SK-N-MC (cell line): ENCODE measurements around the gene P2RX4.
"Not testable (repeated sequence)": the region's sequence is repeated elsewhere in the genome, so short reads cannot be mapped to it uniquely, and the experiment has no call there.

ENCODE experiments used
- DNase-seq: peaks from one replicate; pipeline ENCODE4 v3.0.0-alpha.2; 2011; ENCODE audit warnings: low read depth, low spot score
- H3K27ac ChIP-seq: fragments of 200-600 bp; sonication (generic); 2 replicates; pipeline ENCODE4 v1.5.1; 2016; ENCODE audit warnings: mixed run types
- H3K36me3 ChIP-seq: fragments of 200-600 bp; sonication (generic); 2 replicates; pipeline ENCODE4 v1.6.1; 2017; ENCODE audit warnings: antibody characterized with exemption, low read length, mixed read lengths; ENCODE audit not compliant: insufficient read depth
- H3K4me3 ChIP-seq: fragments of 200-600 bp; sonication (generic); 2 replicates; pipeline ENCODE4 v1.5.1; 2016
- H3K9ac ChIP-seq: fragments of 200-600 bp; sonication (generic); 2 replicates; pipeline ENCODE4 v1.8.0; 2017; ENCODE audit warnings: mixed run types, mixed read lengths; ENCODE audit not compliant: insufficient read length
- H3K9me3 ChIP-seq: fragments of 200-600 bp; sonication (generic); 2 replicates; pipeline ENCODE4 v1.6.1; 2017; ENCODE audit warnings: low read depth, mild to moderate bottlenecking, antibody characterized with exemption, low read length, moderate library complexity, mixed read lengths
- EZH2 ChIP-seq: fragments of 200-600 bp; sonication (generic); IDR thresholded peaks from one replicate; pipeline ENCODE4 v1.6.1; 2017; ENCODE audit warnings: antibody characterized with exemption
- FOXP2 ChIP-seq: optimal IDR thresholded peaks from 2 replicates; pipeline ENCODE3; 2011; ENCODE audit warnings: mild to moderate bottlenecking, moderate library complexity; ENCODE audit not compliant: insufficient read depth; ENCODE audit errors: extremely low read length, control extremely low read depth
- POLR2AphosphoS5 ChIP-seq: IDR thresholded peaks from 2 replicates; pipeline ENCODE4 v1.6.1; 2012; ENCODE audit warnings: mild to moderate bottlenecking, low read depth, low read length, borderline replicate concordance

Gene P2RX4

DNA sequence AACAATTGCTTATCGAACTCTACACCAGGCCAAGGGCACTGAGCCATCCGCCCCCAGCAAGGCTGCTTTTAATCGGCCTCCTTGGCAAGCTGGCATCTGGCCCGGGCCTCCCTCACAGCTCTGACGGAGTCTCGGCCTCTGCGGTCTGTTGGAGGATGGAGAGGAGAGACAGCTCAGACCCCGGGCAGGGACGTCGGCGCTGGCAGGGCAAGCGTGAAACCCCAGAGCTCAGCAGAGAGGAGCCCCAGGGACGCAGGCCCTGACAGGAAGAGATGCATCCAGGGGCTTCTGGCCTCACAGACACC is 69.1 kb downstream of the P2RX4 start:
- TF ChIP-seq POLR2AphosphoS5 (no peak), EZH2 (no peak), FOXP2 (no peak)
- H3K9ac ChIP-seq, result no peak overlapping the region
- no peak overlapping the region for H3K27ac ChIP-seq
- H3K36me3 ChIP-seq, result peaks cover 3% of the 10 kb centered on the region; the same call in 1 of the 2 replicates
- H3K9me3 ChIP-seq, result no peaks in the 10 kb centered on the region
- H3K4me3 ChIP-seq, result no peak overlapping the region
- DNase-seq, result no peak

DNA sequence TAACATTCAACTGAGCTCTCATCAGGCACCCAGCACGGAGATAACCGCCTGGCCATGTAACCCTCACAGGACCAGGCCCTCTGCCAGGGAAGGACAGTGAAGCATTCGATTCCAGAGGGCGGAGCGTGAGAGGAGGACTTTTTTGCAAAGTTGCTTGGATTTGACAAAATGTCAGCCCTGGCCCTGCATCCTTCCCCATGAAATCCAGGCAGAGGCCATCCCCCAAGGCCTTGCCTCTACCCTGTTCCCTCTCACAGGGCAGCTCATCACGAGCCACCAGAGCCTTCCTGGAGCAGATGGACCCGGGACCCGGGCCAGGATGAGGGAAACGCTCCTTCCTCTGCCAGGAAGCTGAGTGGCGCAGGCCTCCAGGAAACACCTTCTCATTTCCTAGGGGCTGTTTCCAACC is 69.6 kb downstream of the P2RX4 start:
- H3K9ac ChIP-seq, result no peak overlapping the region
- H3K9me3 ChIP-seq, result no peaks in the 10 kb centered on the region
- no peak for DNase-seq
- no peak overlapping the region for H3K27ac ChIP-seq
- H3K36me3 ChIP-seq, result no peaks in the 10 kb centered on the region; the same call in 1 of the 2 replicates
- TF ChIP-seq FOXP2 (no peak), POLR2AphosphoS5 (no peak), EZH2 (no peak)
- no peak overlapping the region for H3K4me3 ChIP-seq

DNA sequence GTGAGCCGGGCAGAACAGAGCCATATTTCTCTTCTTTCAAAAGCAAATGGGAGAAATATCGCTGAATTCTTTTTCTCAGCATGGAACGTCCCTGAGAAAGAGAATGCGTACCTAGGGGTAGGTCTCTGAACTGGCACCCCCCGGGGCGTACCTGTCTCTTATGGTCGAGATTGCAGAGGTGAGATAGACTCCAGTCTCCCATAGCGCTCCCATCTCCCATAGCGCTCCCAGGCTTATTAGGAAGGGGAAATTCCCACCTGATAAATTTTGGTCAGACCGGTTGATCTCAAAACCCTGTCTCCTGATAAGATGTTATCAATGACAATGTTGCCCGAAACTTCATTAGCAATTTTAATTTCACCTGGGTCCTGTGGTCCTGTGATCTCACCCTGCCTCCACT is 70.6 kb downstream of the P2RX4 start:
- H3K9me3 ChIP-seq, H3K36me3 ChIP-seq, H3K27ac ChIP-seq, DNase-seq, H3K9ac ChIP-seq, H3K4me3 ChIP-seq: not testable (repeated sequence)

DNA sequence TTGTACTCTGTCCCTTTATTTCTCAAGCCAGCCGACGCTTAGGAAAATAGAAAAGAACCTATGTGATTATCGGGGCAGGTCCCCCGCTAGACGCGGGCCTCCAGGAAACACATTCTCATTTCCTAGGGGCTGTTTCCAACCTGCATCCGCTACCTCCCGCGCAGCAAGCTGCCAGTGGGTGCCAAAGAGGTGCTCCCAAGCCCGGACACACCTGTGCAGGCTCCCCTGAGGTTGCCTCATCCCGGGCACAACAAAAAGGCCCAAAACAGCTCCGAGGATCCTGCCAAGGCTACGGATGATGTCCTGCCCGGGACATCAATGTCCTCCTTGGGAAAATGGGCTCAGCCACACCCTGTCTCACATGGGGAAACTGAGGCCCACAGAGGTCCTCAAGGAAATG is 71.2 kb downstream of the P2RX4 start:
- H3K36me3 ChIP-seq, DNase-seq, H3K4me3 ChIP-seq, H3K9ac ChIP-seq, H3K9me3 ChIP-seq, H3K27ac ChIP-seq: not testable (repeated sequence)

DNA sequence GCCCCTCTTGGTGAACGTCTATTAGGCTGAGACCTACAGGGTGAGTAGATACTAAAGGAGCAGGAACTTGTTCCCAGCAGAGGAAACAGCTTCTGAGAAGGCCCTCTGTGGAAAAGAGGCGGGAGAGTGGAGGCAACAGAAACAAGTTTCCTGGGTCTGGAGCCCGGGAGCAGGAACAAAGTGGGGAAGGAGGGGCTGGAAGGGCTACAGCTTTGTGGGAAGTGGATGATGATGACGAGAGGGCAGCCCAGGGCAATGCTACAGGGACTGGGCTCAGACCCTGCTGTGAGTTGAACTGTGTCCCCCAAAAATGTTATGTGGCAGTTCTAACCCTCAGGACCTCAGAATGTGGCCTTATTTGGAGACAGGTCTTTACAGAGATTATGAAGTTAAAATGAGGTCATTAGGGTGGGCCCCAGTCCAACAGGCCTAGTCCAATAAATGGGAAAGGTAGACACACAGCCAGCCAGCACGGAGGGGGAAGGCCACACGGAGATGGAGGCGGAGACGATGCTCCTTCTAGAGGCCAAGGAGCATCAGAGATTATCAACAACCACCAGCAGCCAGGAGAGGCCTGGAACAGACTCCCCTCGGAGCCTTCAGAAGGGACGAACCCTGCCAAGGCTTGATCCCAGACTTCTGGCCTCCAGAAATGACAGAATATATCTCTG is 72.3 kb downstream of the P2RX4 start:
- no peak overlapping the region for H3K9ac ChIP-seq
- TF ChIP-seq POLR2AphosphoS5 (no peak), EZH2 (no peak), FOXP2 (no peak)
- no peak for DNase-seq
- H3K4me3 ChIP-seq, result no peak overlapping the region
- H3K36me3 ChIP-seq, result no peaks in the 10 kb centered on the region; the same call in 1 of the 2 replicates
- no peaks in the 10 kb centered on the region for H3K9me3 ChIP-seq
- H3K27ac ChIP-seq, result no peak overlapping the region

DNA sequence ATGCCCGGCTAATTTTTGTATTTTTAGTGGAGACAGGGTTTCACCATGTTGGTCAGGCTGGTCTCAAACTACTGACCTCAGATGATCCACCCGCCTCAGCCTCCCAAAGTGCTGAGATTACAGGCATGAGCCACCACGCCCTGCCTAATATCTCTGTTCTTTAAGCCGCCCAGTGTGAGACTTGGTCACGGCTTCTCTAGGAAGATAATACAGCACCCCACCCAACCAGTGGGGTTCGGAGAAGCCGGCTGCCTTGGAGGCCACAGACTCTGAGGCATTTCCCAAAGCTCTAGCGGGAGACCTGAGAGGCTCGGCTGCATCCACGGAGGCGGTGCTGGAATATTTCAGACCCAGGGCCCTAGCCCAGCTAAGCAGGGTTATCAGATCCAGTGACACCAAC is 73.0 kb downstream of the P2RX4 start:
- DNase-seq, H3K9me3 ChIP-seq, H3K4me3 ChIP-seq, H3K9ac ChIP-seq, H3K36me3 ChIP-seq, H3K27ac ChIP-seq: not testable (repeated sequence)

DNA sequence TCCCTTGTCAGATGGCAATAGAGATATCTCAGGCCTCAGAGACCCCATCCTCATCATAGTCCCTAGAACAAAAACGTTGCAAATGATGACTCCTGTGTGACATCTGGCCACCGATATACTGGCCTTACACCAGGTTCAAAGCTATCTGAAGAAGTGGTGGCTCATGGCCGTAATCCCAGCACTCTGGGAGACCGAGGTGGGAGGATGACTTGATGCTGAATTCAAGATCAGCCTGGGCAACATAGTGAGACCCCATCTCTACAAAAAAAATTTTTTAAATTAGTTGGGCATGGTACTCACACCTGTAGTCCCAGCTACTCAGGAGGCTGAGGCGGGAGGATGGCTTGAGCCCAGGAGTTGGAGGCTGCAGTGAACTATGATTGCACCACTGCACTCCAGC is 73.5 kb downstream of the P2RX4 start:
- Histone ChIP-seq H3K9me3 (no peaks in the 10 kb centered on the region), H3K4me3 (no peak overlapping the region), H3K36me3 (no peaks in the 10 kb centered on the region; the same call in 1 of the 2 replicates), H3K9ac (no peak overlapping the region), H3K27ac (no peak overlapping the region)
- no peak for DNase-seq
- no peak for TF ChIP-seq POLR2AphosphoS5
